Measurements from ENCODE around the gene GPRC5A.
A peak's percentile ranks its signal among the peaks of the same experiment; 100 is the strongest.

The GPRC5A gene

GRCh38 chr12:12909995-12910420 is 18.6 kb downstream of the GPRC5A start:
- no peak for DNase-seq (ENCODE audit: low read depth)

- no peak for DNase-seq (ENCODE audit: low read depth)
These were observed 21.3 kb downstream of the GPRC5A start for GRCh38 chr12:12912711-12913110.

GRCh38 chr12:12915656-12916055 is 24.3 kb downstream of the GPRC5A start:
- DNase-seq (ENCODE audit: low read depth): no peak

GRCh38 chr12:12916135-12916944 is 25.0 kb downstream of the GPRC5A start:
- peak; percentile 57 for DNase-seq (ENCODE audit: low read depth)

- no peak for DNase-seq (ENCODE audit: low read depth)
These were observed 26.2 kb downstream of the GPRC5A start for GRCh38 chr12:12917517-12917916.

- DNase-seq (ENCODE audit: low read depth): no peak
These were observed 27.5 kb downstream of the GPRC5A start for GRCh38 chr12:12918781-12919389.

GRCh38 chr12:12919666-12920435 is 28.5 kb downstream of the GPRC5A start:
- no peak for DNase-seq (ENCODE audit: low read depth)

- DNase-seq (ENCODE audit: low read depth): no peak
These were observed 30.8 kb downstream of the GPRC5A start for GRCh38 chr12:12922191-12922616.

GRCh38 chr12:12922978-12923377 is 31.6 kb downstream of the GPRC5A start:
- no peak for DNase-seq (ENCODE audit: low read depth)

GRCh38 chr12:12924169-12924568 is 32.8 kb downstream of the GPRC5A start:
- DNase-seq (ENCODE audit: low read depth): no peak

GRCh38 chr12:12925388-12925787 is 34.0 kb downstream of the GPRC5A start:
- no peak for DNase-seq (ENCODE audit: low read depth)

- DNase-seq (ENCODE audit: low read depth): no peak
These were observed 35.3 kb downstream of the GPRC5A start for GRCh38 chr12:12926571-12927071.

GRCh38 chr12:12927211-12928079 is 36.1 kb downstream of the GPRC5A start:
- no peak for DNase-seq (ENCODE audit: low read depth)

- no peak for DNase-seq (ENCODE audit: low read depth)
These were observed 38.3 kb downstream of the GPRC5A start for GRCh38 chr12:12929696-12930095.

GRCh38 chr12:12930633-12931219 is 39.4 kb downstream of the GPRC5A start:
- no peak for DNase-seq (ENCODE audit: low read depth)

- DNase-seq (ENCODE audit: low read depth): no peak
These were observed 42.4 kb downstream of the GPRC5A start for GRCh38 chr12:12933742-12934141.

- DNase-seq (ENCODE audit: low read depth): no peak
These were observed 43.2 kb downstream of the GPRC5A start for GRCh38 chr12:12934556-12934955.

GRCh38 chr12:12936983-12937491 is 45.7 kb downstream of the GPRC5A start:
- DNase-seq (ENCODE audit: low read depth): no peak

GRCh38 chr12:12938541-12938940 is 47.2 kb downstream of the GPRC5A start:
- DNase-seq (ENCODE audit: low read depth): no peak

GRCh38 chr12:12939888-12940287 is 48.5 kb downstream of the GPRC5A start:
- no peak for DNase-seq (ENCODE audit: low read depth)
